Right hindlimb (tissue), 1 donor: Measurements from ENCODE around the gene ECD.
A peak's percentile ranks its signal among the peaks of the same experiment; 100 is the strongest.

Experiments used
- DNase-seq: peaks from one replicate; pipeline ENCODE4 v3.0.0-alpha.2; 2018

The ECD gene

GRCh38 chr10:73096449-73097304 is 71.1 kb downstream of the ECD start, which contains the start of gene P4HA1:
TSS of gene P4HA1 (minus strand) at chr10:73096866. CDS start at chr10:73074883, 21,983 bp downstream.
- DNase-seq: peak; percentile 100

GRCh38 chr10:73096041-73096448 is 71.8 kb downstream of the ECD start:
- peak; percentile 83 for DNase-seq

- peak; percentile 89 for DNase-seq
Measured at GRCh38 chr10:73095481-73096021, 72.3 kb downstream of the ECD start.

GRCh38 chr10:73094986-73095480 is 72.8 kb downstream of the ECD start:
- no peak for DNase-seq

GRCh38 chr10:73093922-73094850 is 73.6 kb downstream of the ECD start:
- no peak for DNase-seq

GRCh38 chr10:73092830-73093229 is 75.0 kb downstream of the ECD start:
- DNase-seq: no peak

GRCh38 chr10:73088304-73088703 is 79.5 kb downstream of the ECD start:
- no peak for DNase-seq

- DNase-seq: no peak
Measured at GRCh38 chr10:73086816-73087215, 81.0 kb downstream of the ECD start.

- no peak for DNase-seq
Measured at GRCh38 chr10:73084209-73084608, 83.6 kb downstream of the ECD start.
